Aorta (tissue), 5 donors: ENCODE measurements around the gene IGFBP6. TPM values are rescaled to one million over a fixed set of nuclear protein-coding genes. Genes with fewer than 3 reads are reported as not detected.

Source experiments
- ATAC-seq: fragments of 200-7000 bp; cut with Tn5 transposase; one replicate; pipeline ENCODE4 v1.9.1; 2022; ENCODE audit warnings: moderate library complexity; ENCODE audit not compliant: low FRiP score
- DNase-seq, 2 donors: peaks; one replicate each; pipeline ENCODE4 v3.0.0-alpha.2; 2020
- H3K27ac ChIP-seq, 2 donors: one replicate each; pipeline ENCODE4 v1.5.1; 2013; ENCODE audit warnings: low read length in 2 of 2, mild to moderate bottlenecking in 2 of 2, moderate library complexity in 2 of 2, control low read depth in 1 of 2, inconsistent platforms in 1 of 2, low read depth in 1 of 2
- H3K27me3 ChIP-seq, 2 donors: one replicate each; pipeline ENCODE4 v1.6.1; 2013; ENCODE audit warnings: control low read depth in 1 of 2, low read length in 1 of 2, mild to moderate bottlenecking in 1 of 2, moderate library complexity in 1 of 2; ENCODE audit not compliant: insufficient read depth in 2 of 2, control insufficient read depth in 1 of 2
- H3K36me3 ChIP-seq, 2 donors: one replicate each; pipeline ENCODE4 v1.6.1; 2013; ENCODE audit warnings: control low read depth in 1 of 2, low read length in 1 of 2, mild to moderate bottlenecking in 1 of 2; ENCODE audit not compliant: insufficient read depth in 2 of 2, control insufficient read depth in 1 of 2
- H3K4me1 ChIP-seq, 2 donors: one replicate each; pipeline ENCODE4 v1.6.1; 2013; ENCODE audit warnings: low read length in 2 of 2, control low read depth in 1 of 2, mild to moderate bottlenecking in 1 of 2, moderate library complexity in 1 of 2; ENCODE audit not compliant: insufficient read depth in 2 of 2, control insufficient read depth in 1 of 2
- H3K4me3 ChIP-seq, 2 donors: one replicate each; pipeline ENCODE4 v1.5.1; 2013; ENCODE audit warnings: low read length in 2 of 2, control low read depth in 1 of 2, mild to moderate bottlenecking in 1 of 2
- H3K9me3 ChIP-seq: one replicate; pipeline ENCODE4 v1.6.1; 2013; ENCODE audit warnings: mild to moderate bottlenecking, low read length; ENCODE audit not compliant: control insufficient read depth
- WGBS, 2 donors: extraction: QIAGEN DNeasy Blood & Tissue Kit; methylation state at CpG; one replicate each; pipeline ENCODE4 v1.1.7; 2013; 5-methylcytosine and 5-hydroxymethylcytosine counted together
- intact Hi-C, 2 donors: fragments of 100-400 bp; cut with DNase I; formaldehyde crosslinking; loops; one replicate each; pipeline versions ENCODE4 v1.14.2 to v1.15.0; 2022
- polyA plus RNA-seq, 2 donors: library from polyadenylated mRNA; stranded (reverse); fragments of 200-250 nt; gene quantifications; one replicate each; pipeline ENCODE4 v1.2.3, GENCODE V29; 2013
- total RNA-seq, 2 donors: library from RNA; stranded (reverse); fragmentation: NEBNext Ultra II Directional; extraction: Animal tissue kit (Norgen Biotek cat#: 25700); gene quantifications; one replicate each; pipeline ENCODE4 v1.2.1, GENCODE V29; 2021
- donor health status: healthy with polysubstance abuse.
- donor health status: Bipolar disorder and iron deficiency.
- donor health status: DM: no; HTN: no; CAD: no.
- donor health status: DM: no; HTN: no; CAD: no.
- donor health status: DM: yes; HTN: yes; CAD: no.

Gene IGFBP6
- total and polyA plus RNA-seq, 4 donors = 507 to 979 (median 828) TPM

GRCh38 chr12:53052419-53053217, 44.8 kb upstream of the IGFBP6 start:
- H3K4me1 ChIP-seq = no peaks in the 10 kb centered on the region
- DNase-seq (peak; percentile 94 to 95), ATAC-seq (peak; percentile 55)
- intact Hi-C loops = no loop called here
- no peak overlapping the region for H3K4me3 ChIP-seq
- 21% methylated on average over 10 to 11 of the region's 11 CpGs for WGBS, 2 donors
- no peaks in the 10 kb centered on the region for H3K9me3 ChIP-seq
- no peaks in the 10 kb centered on the region for H3K36me3 ChIP-seq
- H3K27ac ChIP-seq = peak overlapping the region in 1 of 2 donors; percentile 97
- H3K27me3 ChIP-seq = no peaks in the 10 kb centered on the region

GRCh38 chr12:53053218-53054111, 44.0 kb upstream of the IGFBP6 start:
- no peaks in the 10 kb centered on the region for H3K27me3 ChIP-seq
- DNase-seq (peak; percentile 68 to 86), ATAC-seq (peak; percentile 3)
- WGBS, 2 donors = 20 to 22% methylated on average over 16 of the region's 16 CpGs
- no peaks in the 10 kb centered on the region for H3K4me1 ChIP-seq
- H3K9me3 ChIP-seq = no peaks in the 10 kb centered on the region
- intact Hi-C loops = no loop called here
- H3K27ac ChIP-seq = peak overlapping the region in 1 of 2 donors; percentile 81
- peaks cover 0 to under 1% of the 10 kb centered on the region in 2 donors for H3K36me3 ChIP-seq
- peak overlapping the region; percentile 17 to 35 for H3K4me3 ChIP-seq

GRCh38 chr12:53054112-53054878, 43.2 kb upstream of the IGFBP6 start:
- H3K4me1 ChIP-seq = no peaks in the 10 kb centered on the region
- H3K4me3 ChIP-seq = peak overlapping the region; percentile 17 to 35
- peak overlapping the region in 1 of 2 donors; percentile 81 for H3K27ac ChIP-seq
- H3K9me3 ChIP-seq = no peaks in the 10 kb centered on the region
- H3K27me3 ChIP-seq = no peaks in the 10 kb centered on the region
- peak; percentile 95 to 97 for DNase-seq
- 1 to 2% methylated on average over 48 of the region's 48 CpGs for WGBS, 2 donors
- peak; percentile 86 for ATAC-seq
- intact Hi-C loops = no loop called here
- peaks cover 0 to 1% of the 10 kb centered on the region in 2 donors for H3K36me3 ChIP-seq

- Histone ChIP-seq H3K9me3 (no peaks in the 10 kb centered on the region), H3K27me3 (no peaks in the 10 kb centered on the region), H3K4me3 (no peak overlapping the region), H3K4me1 (no peaks in the 10 kb centered on the region), H3K36me3 (peaks cover 0 to 1% of the 10 kb centered on the region in 2 donors), H3K27ac (no peak overlapping the region)
- WGBS, 2 donors = 83 to 84% methylated on average over 15 of the region's 15 CpGs
- peak in 1 of 2 donors; percentile 69 for DNase-seq
- no peak for ATAC-seq
- intact Hi-C loops = no loop called here
Observed at GRCh38 chr12:53055471-53056266, 41.8 kb upstream of the IGFBP6 start.

- no peak for ATAC-seq
- 68 to 71% methylated on average over 5 of the region's 5 CpGs for WGBS, 2 donors
- Histone ChIP-seq H3K27me3 (no peaks in the 10 kb centered on the region), H3K4me1 (no peaks in the 10 kb centered on the region), H3K4me3 (no peak overlapping the region), H3K9me3 (no peaks in the 10 kb centered on the region), H3K36me3 (peaks cover 0 to 1% of the 10 kb centered on the region in 2 donors), H3K27ac (no peak overlapping the region)
- peak in 1 of 2 donors; percentile 26 for DNase-seq
- intact Hi-C loops = no loop called here
Observed at GRCh38 chr12:53056296-53056695, 41.2 kb upstream of the IGFBP6 start.

- H3K4me3 ChIP-seq = no peak overlapping the region
- 90 to 92% methylated on average over 7 of the region's 7 CpGs for WGBS, 2 donors
- peaks cover 0 to 1% of the 10 kb centered on the region in 2 donors for H3K36me3 ChIP-seq
- H3K9me3 ChIP-seq = no peaks in the 10 kb centered on the region
- DNase-seq = peak in 1 of 2 donors; percentile 39
- no peaks in the 10 kb centered on the region for H3K27me3 ChIP-seq
- no peaks in the 10 kb centered on the region for H3K4me1 ChIP-seq
- no peak for ATAC-seq
- no peak overlapping the region for H3K27ac ChIP-seq
- intact Hi-C loops = no loop called here
Observed at GRCh38 chr12:53056901-53057300, 40.6 kb upstream of the IGFBP6 start.

GRCh38 chr12:53057816-53058500, 39.5 kb upstream of the IGFBP6 start:
- Histone ChIP-seq H3K4me3 (no peak overlapping the region), H3K36me3 (peaks cover 0 to 1% of the 10 kb centered on the region in 2 donors), H3K4me1 (no peaks in the 10 kb centered on the region), H3K27ac (no peak overlapping the region), H3K9me3 (no peaks in the 10 kb centered on the region), H3K27me3 (no peaks in the 10 kb centered on the region)
- intact Hi-C loops = no loop called here
- DNase-seq = peak in 1 of 2 donors; percentile 70
- ATAC-seq = no peak
- WGBS, 2 donors = 81 to 83% methylated on average over 13 of the region's 13 CpGs
